ENCODE measurements around the gene CAMK1D.

- no peak for TF ChIP-seq POLR2A (IDR thresholded peaks at IDR 0.05)
- TF ChIP-seq, protein P1, sequence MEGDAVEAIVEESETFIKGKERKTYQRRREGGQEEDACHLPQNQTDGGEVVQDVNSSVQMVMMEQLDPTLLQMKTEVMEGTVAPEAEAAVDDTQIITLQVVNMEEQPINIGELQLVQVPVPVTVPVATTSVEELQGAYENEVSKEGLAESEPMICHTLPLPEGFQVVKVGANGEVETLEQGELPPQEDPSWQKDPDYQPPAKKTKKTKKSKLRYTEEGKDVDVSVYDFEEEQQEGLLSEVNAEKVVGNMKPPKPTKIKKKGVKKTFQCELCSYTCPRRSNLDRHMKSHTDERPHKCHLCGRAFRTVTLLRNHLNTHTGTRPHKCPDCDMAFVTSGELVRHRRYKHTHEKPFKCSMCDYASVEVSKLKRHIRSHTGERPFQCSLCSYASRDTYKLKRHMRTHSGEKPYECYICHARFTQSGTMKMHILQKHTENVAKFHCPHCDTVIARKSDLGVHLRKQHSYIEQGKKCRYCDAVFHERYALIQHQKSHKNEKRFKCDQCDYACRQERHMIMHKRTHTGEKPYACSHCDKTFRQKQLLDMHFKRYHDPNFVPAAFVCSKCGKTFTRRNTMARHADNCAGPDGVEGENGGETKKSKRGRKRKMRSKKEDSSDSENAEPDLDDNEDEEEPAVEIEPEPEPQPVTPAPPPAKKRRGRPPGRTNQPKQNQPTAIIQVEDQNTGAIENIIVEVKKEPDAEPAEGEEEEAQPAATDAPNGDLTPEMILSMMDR (IDR thresholded peaks at IDR 0.05) = no peak
These were observed 296.1 kb downstream of the CAMK1D start for GRCh38 chr10:12645449-12645848.
